A375 (cell line): ENCODE data around the gene CLDN20. TPM values are rescaled to one million over a fixed set of nuclear protein-coding genes. Genes with fewer than 3 reads are reported as not detected.

Experiments
- total RNA-seq: library from RNA; depleted of rRNA; stranded (reverse); fragments of >200 nt; shearing (Covaris generic); gene quantifications from 2 replicates; pipeline ENCODE4 v1.2.3, GENCODE V29; 2014; rRNA removed

Gene CLDN20
- total RNA-seq, result 0.11 TPM in 1 of 2 replicates, not detected in the other

GRCh38 chr6:155263373-155264063, at the start of gene CLDN20:
Gene CLDN20 (plus strand): TSS chr6:155264013. CDS start chr6:155275720, 11,707 bp downstream.

GRCh38 chr6:155314092-155314772, 50.4 kb downstream of the CLDN20 start, which contains the start of gene TFB1M:
Gene TFB1M (minus strand): TSS chr6:155314484. CDS start chr6:155314428, 56 bp downstream.

Other genes starting within 250 kb of the CLDN20 start
- gene TFB1M, start 50.5 kb downstream of the CLDN20 start, total RNA-seq, result 56.9 and 62.4 TPM in 2 replicates
- 0.93 and 1.2 TPM in 2 replicates for gene NOX3, start 191.8 kb downstream of the CLDN20 start, total RNA-seq